Measurements from ENCODE around the gene MAN2B1. TPM values are rescaled to one million over a fixed set of nuclear protein-coding genes. Genes with fewer than 3 reads are reported as not detected.

Gene MAN2B1
- total and polyA plus RNA-seq, 2 of the 13 experiments (the other 11 are each of a cell fraction or from before 2014, with no cell fraction given) = 23.6 to 23.8 TPM

DNA sequence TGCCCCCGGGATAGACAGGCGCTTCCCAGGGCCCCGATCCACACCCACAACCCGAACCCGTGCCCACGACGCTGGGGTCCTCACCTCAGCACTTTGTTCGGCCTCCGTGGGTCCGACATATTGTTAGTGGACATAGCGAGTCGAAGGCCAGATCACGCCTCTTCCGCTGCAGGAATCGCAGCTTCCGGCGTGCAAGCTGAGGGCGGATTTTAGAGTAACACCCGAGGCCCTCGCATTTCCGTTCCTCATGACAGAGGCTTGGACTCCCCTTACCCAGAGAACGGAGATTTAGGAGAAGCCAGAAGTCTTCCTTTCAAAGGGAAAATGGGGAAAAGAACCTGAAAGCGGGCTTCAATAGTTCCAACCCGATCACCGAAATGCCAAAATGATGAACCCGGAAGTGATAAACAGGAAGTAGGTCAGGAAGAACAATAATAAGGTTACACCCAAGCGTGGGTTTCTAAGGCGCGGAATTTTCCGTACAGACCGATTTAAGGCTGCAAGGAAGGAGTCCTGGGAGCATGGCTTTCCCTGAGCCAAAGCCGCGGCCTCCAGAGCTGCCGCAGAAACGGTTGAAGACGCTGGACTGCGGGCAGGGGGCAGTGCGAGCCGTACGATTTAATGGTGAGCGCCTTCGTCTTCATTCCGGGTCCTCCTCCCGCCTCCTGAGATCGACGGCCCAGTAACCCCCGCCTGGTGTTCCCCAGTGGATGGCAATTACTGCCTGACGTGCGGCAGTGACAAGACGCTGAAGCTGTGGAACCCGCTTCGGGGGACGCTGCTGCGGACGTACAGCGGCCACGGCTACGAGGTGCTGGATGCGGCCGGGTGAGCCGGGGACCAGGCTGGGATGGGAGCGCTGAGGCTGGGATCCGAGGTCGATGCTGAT is 3.0 kb upstream of the MAN2B1 start (continued):
- TF ChIP-seq, protein P1, sequence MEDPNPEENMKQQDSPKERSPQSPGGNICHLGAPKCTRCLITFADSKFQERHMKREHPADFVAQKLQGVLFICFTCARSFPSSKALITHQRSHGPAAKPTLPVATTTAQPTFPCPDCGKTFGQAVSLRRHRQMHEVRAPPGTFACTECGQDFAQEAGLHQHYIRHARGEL (CRISPR knock-in tag; IDR thresholded peaks at IDR 0.05) = 0 out of 2 replicates have a peak, but pooled peaks have one; percentile 44
- TF ChIP-seq KDM6A (CRISPR knock-in tag; IDR thresholded peaks at IDR 0.05; ENCODE audit: low read depth) (no peak), GTF3A (CRISPR knock-in tag; conservative IDR thresholded peaks at IDR 0.05) (no peak), NAIF1 (CRISPR knock-in tag; IDR thresholded peaks at IDR 0.05; ENCODE audit: borderline replicate concordance) (no peak), ZNF749 (CRISPR knock-in tag; IDR thresholded peaks at IDR 0.05; ENCODE audit: borderline replicate concordance) (no peak), NFIC (IDR thresholded peaks at IDR 0.05; ENCODE audit: low read length) (peak; percentile 74), CREM (IDR thresholded peaks at IDR 0.05) (peak; percentile 91), CREM (CRISPR knock-in tag; IDR thresholded peaks at IDR 0.05) (no peak), POLR2A (IDR thresholded peaks at IDR 0.05; ENCODE audit: insufficient read depth in 1 of 2, low read depth in 2 of 2, low read length in 2 of 2) (peak; percentile 66 to 77), ZNF558 (CRISPR knock-in tag; IDR thresholded peaks at IDR 0.05; ENCODE audit: borderline replicate concordance) (peak; percentile 81; the same call in 1 of the 2 replicates), ZNF652 (CRISPR knock-in tag; IDR thresholded peaks at IDR 0.05; ENCODE audit: borderline replicate concordance, low read depth) (no peak), CENPT (CRISPR knock-in tag; IDR thresholded peaks at IDR 0.05; ENCODE audit: low read depth) (no peak), HOXA5 (CRISPR knock-in tag; IDR thresholded peaks at IDR 0.05) (peak; percentile 55; the same call in 1 of the 2 replicates), ZNF160 (CRISPR knock-in tag; IDR thresholded peaks at IDR 0.05) (no peak; the same call in 1 of the 2 replicates), GABPA (IDR thresholded peaks at IDR 0.05; ENCODE audit: low read depth, low read length) (peak; percentile 94), GABPA (CRISPR knock-in tag; IDR thresholded peaks at IDR 0.05; ENCODE audit: low read depth) (peak; percentile 98), ZNF34 (CRISPR knock-in tag; IDR thresholded peaks at IDR 0.05; ENCODE audit: borderline replicate concordance) (no peak), MLLT10 (CRISPR knock-in tag; IDR thresholded peaks at IDR 0.05) (no peak), TOE1 (CRISPR knock-in tag; IDR thresholded peaks at IDR 0.05) (no peak), KMT2A (CRISPR knock-in tag; IDR thresholded peaks at IDR 0.05) (peak; percentile 81), TEAD2 (CRISPR knock-in tag; IDR thresholded peaks at IDR 0.05) (no peak), ZFP36L1 (CRISPR knock-in tag; IDR thresholded peaks at IDR 0.05) (0 out of 2 replicates have a peak, but pooled peaks have one; percentile 35), ISX (CRISPR knock-in tag; conservative IDR thresholded peaks at IDR 0.05) (no peak), HES4 (CRISPR knock-in tag; IDR thresholded peaks at IDR 0.05; ENCODE audit: borderline replicate concordance) (no peak)
- TF ChIP-seq, protein P2, sequence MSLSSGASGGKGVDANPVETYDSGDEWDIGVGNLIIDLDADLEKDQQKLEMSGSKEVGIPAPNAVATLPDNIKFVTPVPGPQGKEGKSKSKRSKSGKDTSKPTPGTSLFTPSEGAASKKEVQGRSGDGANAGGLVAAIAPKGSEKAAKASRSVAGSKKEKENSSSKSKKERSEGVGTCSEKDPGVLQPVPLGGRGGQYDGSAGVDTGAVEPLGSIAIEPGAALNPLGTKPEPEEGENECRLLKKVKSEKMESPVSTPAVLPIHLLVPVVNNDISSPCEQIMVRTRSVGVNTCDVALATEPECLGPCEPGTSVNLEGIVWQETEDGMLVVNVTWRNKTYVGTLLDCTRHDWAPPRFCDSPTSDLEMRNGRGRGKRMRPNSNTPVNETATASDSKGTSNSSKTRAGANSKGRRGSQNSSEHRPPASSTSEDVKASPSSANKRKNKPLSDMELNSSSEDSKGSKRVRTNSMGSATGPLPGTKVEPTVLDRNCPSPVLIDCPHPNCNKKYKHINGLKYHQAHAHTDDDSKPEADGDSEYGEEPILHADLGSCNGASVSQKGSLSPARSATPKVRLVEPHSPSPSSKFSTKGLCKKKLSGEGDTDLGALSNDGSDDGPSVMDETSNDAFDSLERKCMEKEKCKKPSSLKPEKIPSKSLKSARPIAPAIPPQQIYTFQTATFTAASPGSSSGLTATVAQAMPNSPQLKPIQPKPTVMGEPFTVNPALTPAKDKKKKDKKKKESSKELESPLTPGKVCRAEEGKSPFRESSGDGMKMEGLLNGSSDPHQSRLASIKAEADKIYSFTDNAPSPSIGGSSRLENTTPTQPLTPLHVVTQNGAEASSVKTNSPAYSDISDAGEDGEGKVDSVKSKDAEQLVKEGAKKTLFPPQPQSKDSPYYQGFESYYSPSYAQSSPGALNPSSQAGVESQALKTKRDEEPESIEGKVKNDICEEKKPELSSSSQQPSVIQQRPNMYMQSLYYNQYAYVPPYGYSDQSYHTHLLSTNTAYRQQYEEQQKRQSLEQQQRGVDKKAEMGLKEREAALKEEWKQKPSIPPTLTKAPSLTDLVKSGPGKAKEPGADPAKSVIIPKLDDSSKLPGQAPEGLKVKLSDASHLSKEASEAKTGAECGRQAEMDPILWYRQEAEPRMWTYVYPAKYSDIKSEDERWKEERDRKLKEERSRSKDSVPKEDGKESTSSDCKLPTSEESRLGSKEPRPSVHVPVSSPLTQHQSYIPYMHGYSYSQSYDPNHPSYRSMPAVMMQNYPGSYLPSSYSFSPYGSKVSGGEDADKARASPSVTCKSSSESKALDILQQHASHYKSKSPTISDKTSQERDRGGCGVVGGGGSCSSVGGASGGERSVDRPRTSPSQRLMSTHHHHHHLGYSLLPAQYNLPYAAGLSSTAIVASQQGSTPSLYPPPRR (CRISPR knock-in tag; IDR thresholded peaks at IDR 0.05; ENCODE audit: borderline replicate concordance) = no peak
- TF ChIP-seq, protein P3, sequence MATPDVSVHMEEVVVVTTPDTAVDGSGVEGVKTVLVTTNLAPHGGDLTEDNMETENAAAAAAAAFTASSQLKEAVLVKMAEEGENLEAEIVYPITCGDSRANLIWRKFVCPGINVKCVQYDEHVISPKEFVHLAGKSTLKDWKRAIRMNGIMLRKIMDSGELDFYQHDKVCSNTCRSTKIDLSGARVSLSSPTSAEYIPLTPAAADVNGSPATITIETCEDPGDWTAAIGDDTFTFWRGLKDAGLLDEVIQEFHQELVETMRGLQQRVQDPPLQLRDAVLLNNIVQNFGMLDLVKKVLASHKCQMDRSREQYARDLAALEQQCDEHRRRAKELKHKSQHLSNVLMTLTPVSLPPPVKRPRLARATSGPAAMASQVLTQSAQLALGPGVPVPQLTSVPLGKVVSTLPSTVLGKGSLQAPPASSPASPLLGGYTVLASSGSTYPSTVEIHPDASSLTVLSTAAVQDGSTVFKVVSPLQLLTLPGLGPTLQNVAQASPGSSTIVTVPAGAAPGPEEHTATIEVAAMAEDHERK (CRISPR knock-in tag; IDR thresholded peaks at IDR 0.05; ENCODE audit: low read depth) = no peak

Measured in HepG2 (cell line).